H9 (cell line): ENCODE results near the gene SLC35E3. TPM values are rescaled to one million over a fixed set of nuclear protein-coding genes. Genes with fewer than 3 reads are reported as not detected.

Experiments used
- DNase-seq: peaks from one replicate; pipeline ENCODE4 v3.0.0-alpha.2; 2017
- H2AFZ ChIP-seq: one replicate; pipeline ENCODE4 v1.6.1; 2013; ENCODE audit warnings: mild to moderate bottlenecking, low read length, control low read depth, moderate library complexity
- H2AK5ac ChIP-seq: 2 replicates; pipeline ENCODE4 v1.6.1; 2013; ENCODE audit warnings: low read length, control low read depth, mixed read lengths; ENCODE audit not compliant: insufficient read length
- H2BK120ac ChIP-seq: one replicate; pipeline ENCODE4 v1.6.1; 2013; ENCODE audit warnings: low read depth, mild to moderate bottlenecking, low read length, control low read depth, inconsistent platforms; ENCODE audit not compliant: poor library complexity, severe bottlenecking
- H2BK12ac ChIP-seq: 2 replicates; pipeline ENCODE4 v1.6.1; 2013; ENCODE audit warnings: low read length, control low read depth, mixed read lengths, low read depth; ENCODE audit not compliant: insufficient read length
- H2BK15ac ChIP-seq: 2 replicates; pipeline ENCODE4 v1.6.1; 2013; ENCODE audit warnings: low read depth, low read length, control low read depth
- H2BK20ac ChIP-seq: one replicate; pipeline ENCODE4 v1.6.1; 2013; ENCODE audit warnings: low read depth, mild to moderate bottlenecking, low read length, control low read depth, inconsistent platforms; ENCODE audit not compliant: poor library complexity, severe bottlenecking
- H2BK5ac ChIP-seq: 2 replicates; pipeline ENCODE4 v1.6.1; 2013; ENCODE audit warnings: low read length, control low read depth, mixed read lengths; ENCODE audit not compliant: insufficient read length
- H3K14ac ChIP-seq: 2 replicates; pipeline ENCODE4 v1.6.1; 2013; ENCODE audit warnings: low read length, control low read depth; ENCODE audit not compliant: insufficient read depth
- H3K18ac ChIP-seq: 2 replicates; pipeline ENCODE4 v1.6.1; 2013; ENCODE audit warnings: low read depth, mild to moderate bottlenecking, mixed read lengths, low read length, control low read depth; ENCODE audit not compliant: insufficient read length
- H3K23ac ChIP-seq: 2 replicates; pipeline ENCODE4 v1.6.1; 2013; ENCODE audit warnings: low read length, control low read depth, mixed read lengths, low read depth; ENCODE audit not compliant: insufficient read length
- H3K23me2 ChIP-seq: 2 replicates; pipeline ENCODE4 v1.6.1; 2013; ENCODE audit warnings: low read depth, mild to moderate bottlenecking, mixed read lengths, low read length, control low read depth; ENCODE audit not compliant: insufficient read length, poor library complexity, severe bottlenecking
- H3K27ac ChIP-seq: 2 replicates; pipeline ENCODE4 v1.5.1; 2013; ENCODE audit warnings: low read length, control low read depth, mixed read lengths, low read depth; ENCODE audit not compliant: insufficient read length
- H3K27me3 ChIP-seq: 2 replicates; pipeline ENCODE4 v1.6.1; 2013; ENCODE audit warnings: low read length, control low read depth, inconsistent platforms; ENCODE audit not compliant: insufficient read depth
- H3K4ac ChIP-seq: 2 replicates; pipeline ENCODE4 v1.6.1; 2013; ENCODE audit warnings: low read depth, mild to moderate bottlenecking, control low read depth, inconsistent platforms, low read length, moderate library complexity
- H3K4me1 ChIP-seq: 2 replicates; pipeline ENCODE4 v1.6.1; 2013; ENCODE audit warnings: low read length, control low read depth, inconsistent platforms; ENCODE audit not compliant: insufficient read depth
- H3K4me2 ChIP-seq: 2 replicates; pipeline ENCODE4 v1.6.1; 2013; ENCODE audit warnings: low read length, control low read depth, mixed read lengths; ENCODE audit not compliant: insufficient read length, insufficient read depth
- H3K56ac ChIP-seq: 2 replicates; pipeline ENCODE4 v1.6.1; 2013; ENCODE audit warnings: low read depth, mild to moderate bottlenecking, mixed read lengths, low read length, control low read depth; ENCODE audit not compliant: insufficient read length
- H3K79me1 ChIP-seq: 2 replicates; pipeline ENCODE4 v1.6.1; 2013; ENCODE audit warnings: low read depth, mild to moderate bottlenecking, moderate library complexity, low read length, control low read depth, inconsistent platforms; ENCODE audit not compliant: insufficient read depth, poor library complexity, severe bottlenecking
- H3K79me2 ChIP-seq: 2 replicates; pipeline ENCODE4 v1.6.1; 2013; ENCODE audit warnings: low read length, control low read depth, inconsistent platforms; ENCODE audit not compliant: insufficient read depth
- H3K9ac ChIP-seq: 2 replicates; pipeline ENCODE4 v1.6.1; 2013; ENCODE audit warnings: low read length, control low read depth, mixed read lengths; ENCODE audit not compliant: insufficient read length; ENCODE audit errors: extremely low read depth
- H3K9me3 ChIP-seq: one replicate; pipeline ENCODE4 v1.6.1; 2013; ENCODE audit warnings: low read depth, low read length, inconsistent platforms; ENCODE audit not compliant: control insufficient read depth
- H3T11ph ChIP-seq: one replicate; pipeline ENCODE4 v1.6.1; 2013; ENCODE audit warnings: mild to moderate bottlenecking, low read length, control low read depth, inconsistent platforms
- H4K20me1 ChIP-seq: one replicate; pipeline ENCODE4 v1.6.1; 2013; ENCODE audit not compliant: control insufficient read depth, insufficient read length, insufficient read depth
- H4K5ac ChIP-seq: 2 replicates; pipeline ENCODE4 v1.6.1; 2013; ENCODE audit warnings: low read depth, mild to moderate bottlenecking, mixed read lengths, low read length, control low read depth; ENCODE audit not compliant: insufficient read length
- H4K8ac ChIP-seq: replicated peaks from 2 replicates; pipeline ENCODE4 v1.6.1; 2013; ENCODE audit warnings: low read length, control low read depth, mixed read lengths, low read depth; ENCODE audit not compliant: insufficient read length
- H4K91ac ChIP-seq: 2 replicates; pipeline ENCODE4 v1.6.1; 2013; ENCODE audit warnings: low read depth, mild to moderate bottlenecking, moderate library complexity, mixed read lengths, low read length, control low read depth; ENCODE audit not compliant: insufficient read length
- H3K27ac Mint-ChIP-seq, 3 experiments: 2 replicates in 2 of 3; 3 replicates in 1 of 3; pipeline ENCODE4 v1.8.0; 2020 to 2021; ENCODE audit warnings: mixed read lengths in 3 of 3, mild to moderate bottlenecking in 1 of 3, moderate library complexity in 1 of 3
- H3K27me3 Mint-ChIP-seq: 2 replicates; pipeline ENCODE4 v1.8.0; 2021; ENCODE audit warnings: low read depth, mild to moderate bottlenecking, moderate library complexity, mixed read lengths
- H3K36me3 Mint-ChIP-seq, 3 experiments: 2 replicates in 2 of 3; 3 replicates in 1 of 3; pipeline ENCODE4 v1.8.0; 2020 to 2021; ENCODE audit warnings: low read depth in 3 of 3, mixed read lengths in 3 of 3; ENCODE audit not compliant: insufficient read depth in 1 of 3
- H3K4me1 Mint-ChIP-seq, 2 experiments: 2 replicates each; pipeline ENCODE4 v1.8.0; 2020; ENCODE audit warnings: mixed read lengths in 2 of 2
- H3K4me3 Mint-ChIP-seq, 2 experiments: 2 replicates in 1 of 2; 3 replicates in 1 of 2; pipeline ENCODE4 v1.8.0; 2020 to 2021; ENCODE audit warnings: mild to moderate bottlenecking in 2 of 2, mixed read lengths in 2 of 2, moderate library complexity in 1 of 2
- H3K9me3 Mint-ChIP-seq, 2 experiments: 2 replicates in 1 of 2; 3 replicates in 1 of 2; pipeline ENCODE4 v1.8.0; 2020; ENCODE audit warnings: mild to moderate bottlenecking in 2 of 2, mixed read lengths in 2 of 2, moderate library complexity in 1 of 2
- WGBS: extraction: QIAGEN DNeasy Blood & Tissue Kit; methylation state at CpG from one replicate; pipeline ENCODE4 v1.1.7; 2013; ENCODE audit warnings: missing lambda C conversion rate, low lambda C conversion rate, mixed read lengths; ENCODE audit not compliant: insufficient read length; ENCODE audit errors: extremely low coverage; 5-methylcytosine and 5-hydroxymethylcytosine counted together
- total RNA-seq: library from RNA; stranded (reverse); gene quantifications from 2 replicates; pipeline ENCODE4 v1.2.1, GENCODE V29; 2021
- TF ChIP-seq, protein P1 (sequence below): fragments of 200-600 bp; sonication (generic); conservative IDR thresholded peaks from 3 replicates; pipeline ENCODE4 v1.8.0; 2021; ENCODE audit warnings: antibody characterized with exemption, mild to moderate bottlenecking

The SLC35E3 gene
- total RNA-seq, 1 experiment from 2014 or later = 17.9 TPM

DNA sequence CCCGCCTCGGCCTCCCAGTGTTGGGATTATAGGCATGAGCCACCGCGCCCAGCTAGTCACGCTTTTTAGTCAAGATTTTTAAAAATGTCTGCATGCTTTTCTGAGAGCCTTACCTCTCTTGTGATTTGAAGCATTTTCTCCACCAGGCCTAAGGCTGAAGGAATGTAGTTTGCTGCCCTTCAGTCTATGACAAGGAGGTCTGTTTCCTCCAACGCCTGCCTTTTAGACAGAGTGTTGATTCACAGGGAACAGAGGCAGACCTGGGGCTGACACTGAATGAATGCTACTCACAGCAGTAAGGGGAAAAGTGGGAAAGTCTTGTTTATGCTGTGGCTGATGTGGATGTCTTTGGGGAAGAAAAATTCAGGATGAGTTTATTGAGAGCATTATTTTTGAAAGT lies 34.8 kb downstream of the SLC35E3 start:
- Histone ChIP-seq H3K18ac (no peak overlapping the region), H3K14ac (no peak overlapping the region), H3K9me3 (no peaks in the 10 kb centered on the region), H3K27ac (no peak overlapping the region), H4K91ac (no peak overlapping the region), H3K4me2 (no peak overlapping the region), H3K23ac (no peak overlapping the region), H3K4me1 (no peaks in the 10 kb centered on the region), H2AK5ac (no peak overlapping the region), H3K27me3 (no peaks in the 10 kb centered on the region), H3K23me2 (no peaks in the 10 kb centered on the region), H3K9ac (no peak overlapping the region), H4K5ac (no peak overlapping the region), H3K56ac (no peak overlapping the region), H3K4ac (no peak overlapping the region), H2BK12ac (no peak overlapping the region), H3K79me1 (no peaks in the 10 kb centered on the region), H3T11ph (no peak overlapping the region), H4K8ac (no peak overlapping the region), H2BK15ac (no peak overlapping the region), H2BK5ac (no peak overlapping the region), H4K20me1 (no peaks in the 10 kb centered on the region), H2BK20ac (no peak overlapping the region), H2AFZ (no peak overlapping the region), H2BK120ac (no peak overlapping the region), H3K79me2 (no peaks in the 10 kb centered on the region)
- H3K4me3 Mint-ChIP-seq = no peak overlapping the region
- H3K36me3 Mint-ChIP-seq = no peaks in the 10 kb centered on the region; a peak in 1 of 7 replicates
- H3K9me3 Mint-ChIP-seq = no peaks in the 10 kb centered on the region; a peak in 1 of 5 replicates
- no peak overlapping the region; a peak in 1 of 7 replicates for H3K27ac Mint-ChIP-seq
- no CpG with 5 or more reads among the region's 6 CpGs for WGBS
- TF ChIP-seq, protein P1, sequence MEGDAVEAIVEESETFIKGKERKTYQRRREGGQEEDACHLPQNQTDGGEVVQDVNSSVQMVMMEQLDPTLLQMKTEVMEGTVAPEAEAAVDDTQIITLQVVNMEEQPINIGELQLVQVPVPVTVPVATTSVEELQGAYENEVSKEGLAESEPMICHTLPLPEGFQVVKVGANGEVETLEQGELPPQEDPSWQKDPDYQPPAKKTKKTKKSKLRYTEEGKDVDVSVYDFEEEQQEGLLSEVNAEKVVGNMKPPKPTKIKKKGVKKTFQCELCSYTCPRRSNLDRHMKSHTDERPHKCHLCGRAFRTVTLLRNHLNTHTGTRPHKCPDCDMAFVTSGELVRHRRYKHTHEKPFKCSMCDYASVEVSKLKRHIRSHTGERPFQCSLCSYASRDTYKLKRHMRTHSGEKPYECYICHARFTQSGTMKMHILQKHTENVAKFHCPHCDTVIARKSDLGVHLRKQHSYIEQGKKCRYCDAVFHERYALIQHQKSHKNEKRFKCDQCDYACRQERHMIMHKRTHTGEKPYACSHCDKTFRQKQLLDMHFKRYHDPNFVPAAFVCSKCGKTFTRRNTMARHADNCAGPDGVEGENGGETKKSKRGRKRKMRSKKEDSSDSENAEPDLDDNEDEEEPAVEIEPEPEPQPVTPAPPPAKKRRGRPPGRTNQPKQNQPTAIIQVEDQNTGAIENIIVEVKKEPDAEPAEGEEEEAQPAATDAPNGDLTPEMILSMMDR = no peak
- H3K4me1 Mint-ChIP-seq = peaks cover 0 to 4% of the 10 kb centered on the region in 2 experiments; a peak in 2 of 4 replicates
- H3K27me3 Mint-ChIP-seq = no peaks in the 10 kb centered on the region
- no peak for DNase-seq
